HG02840 (cell line): Measurements from ENCODE around the gene GJB3.
"Not testable (repeated sequence)": the region's sequence is repeated elsewhere in the genome, so short reads cannot be mapped to it uniquely, and the experiment has no call there.

Source experiments
- ATAC-seq: cut with Tn5 transposase; IDR thresholded peaks from one replicate; pipeline ENCODE4 v1.9.1; 2021; ENCODE audit warnings: mild to moderate bottlenecking, moderate library complexity, moderate number of reproducible peaks; ENCODE audit not compliant: unreplicated experiment, low FRiP score

GJB3 gene

GRCh38 chr1:34759503-34760357 is 21.3 kb upstream of the GJB3 start, which contains the start of gene GJB4:
Gene GJB4 (plus strand): TSS chr1:34759740. CDS start chr1:34761255, 1,515 bp downstream.
- no peak for ATAC-seq

GRCh38 chr1:34761176-34761761 is 19.7 kb upstream of the GJB3 start:
- ATAC-seq: no peak

GRCh38 chr1:34761776-34762307 is 19.2 kb upstream of the GJB3 start:
- ATAC-seq: no peak

- no peak for ATAC-seq
Observed at GRCh38 chr1:34762474-34763141, 18.4 kb upstream of the GJB3 start.

GRCh38 chr1:34763142-34763781 is 17.8 kb upstream of the GJB3 start:
- ATAC-seq: no peak

- ATAC-seq: no peak
Observed at GRCh38 chr1:34768856-34769255, 12.2 kb upstream of the GJB3 start.

GRCh38 chr1:34770891-34771504 is 10.0 kb upstream of the GJB3 start:
- no peak for ATAC-seq

GRCh38 chr1:34771573-34772371 is 9.2 kb upstream of the GJB3 start:
- ATAC-seq: no peak

GRCh38 chr1:34773114-34773513 is 7.9 kb upstream of the GJB3 start:
- ATAC-seq: not testable (repeated sequence)

- no peak for ATAC-seq
Observed at GRCh38 chr1:34774957-34775356, 6.1 kb upstream of the GJB3 start.

- no peak for ATAC-seq
Observed at GRCh38 chr1:34776911-34777310, 4.1 kb upstream of the GJB3 start.

GRCh38 chr1:34777519-34778321 is 3.3 kb upstream of the GJB3 start:
- no peak for ATAC-seq

GRCh38 chr1:34778381-34778780 is 2.6 kb upstream of the GJB3 start:
- no peak for ATAC-seq

- no peak for ATAC-seq
Observed at GRCh38 chr1:34779005-34779404, 2.0 kb upstream of the GJB3 start.

GRCh38 chr1:34779526-34779925 is 1.5 kb upstream of the GJB3 start:
- ATAC-seq: no peak

- ATAC-seq: no peak
Observed at GRCh38 chr1:34779962-34780361, 1.1 kb upstream of the GJB3 start.

- ATAC-seq: no peak
Observed at GRCh38 chr1:34780528-34780927, 486 bp upstream of the GJB3 start.

GRCh38 chr1:34781844-34782391 is 904 bp downstream of the GJB3 start:
- ATAC-seq: no peak
